Activated T-cell treated with anti-CD3 and anti-CD28 coated beads, Interleukin-2, amount 50 U/mL, for 24 hours (primary cell): ENCODE measurements around the gene GATA5.

Source experiments
- DNase-seq: peaks from one replicate; pipeline ENCODE4 v3.0.0-alpha.2; 2020
- H3K27ac Mint-ChIP-seq: 2 replicates; pipeline ENCODE4 v1.8.0; 2020; ENCODE audit warnings: mild to moderate bottlenecking, mixed read lengths
- H3K27me3 Mint-ChIP-seq: 2 replicates; pipeline ENCODE4 v1.8.0; 2020; ENCODE audit warnings: mixed read lengths
- H3K36me3 Mint-ChIP-seq: 2 replicates; pipeline ENCODE4 v1.8.0; 2020; ENCODE audit warnings: low read depth, mixed read lengths
- H3K4me1 Mint-ChIP-seq: 2 replicates; pipeline ENCODE4 v1.8.0; 2020; ENCODE audit warnings: low read depth, mixed read lengths
- H3K4me3 Mint-ChIP-seq: 2 replicates; pipeline ENCODE4 v1.8.0; 2020; ENCODE audit warnings: mild to moderate bottlenecking, moderate library complexity, mixed read lengths
- H3K9me3 Mint-ChIP-seq: 2 replicates; pipeline ENCODE4 v1.8.0; 2020; ENCODE audit warnings: mixed read lengths

The GATA5 gene

GRCh38 chr20:62463651-62464424 lies 12.0 kb downstream of the GATA5 start:
- no peaks in the 10 kb centered on the region for H3K27me3 Mint-ChIP-seq
- H3K9me3 Mint-ChIP-seq = no peaks in the 10 kb centered on the region
- no peaks in the 10 kb centered on the region for H3K4me1 Mint-ChIP-seq
- no peak for DNase-seq
- H3K36me3 Mint-ChIP-seq = no peaks in the 10 kb centered on the region
- H3K4me3 Mint-ChIP-seq = no peak overlapping the region
- H3K27ac Mint-ChIP-seq = no peak overlapping the region

- no peaks in the 10 kb centered on the region for H3K9me3 Mint-ChIP-seq
- no peak overlapping the region for H3K4me3 Mint-ChIP-seq
- H3K4me1 Mint-ChIP-seq = no peaks in the 10 kb centered on the region
- no peak for DNase-seq
- H3K27ac Mint-ChIP-seq = no peak overlapping the region
- H3K27me3 Mint-ChIP-seq = no peaks in the 10 kb centered on the region
- H3K36me3 Mint-ChIP-seq = no peaks in the 10 kb centered on the region
These were observed 12.7 kb downstream of the GATA5 start for GRCh38 chr20:62462976-62463592.

- Mint-ChIP-seq H3K4me3 (no peak overlapping the region), H3K27ac (no peak overlapping the region), H3K9me3 (no peaks in the 10 kb centered on the region), H3K27me3 (no peaks in the 10 kb centered on the region), H3K36me3 (no peaks in the 10 kb centered on the region), H3K4me1 (no peaks in the 10 kb centered on the region)
- DNase-seq = no peak
These were observed 14.0 kb downstream of the GATA5 start for GRCh38 chr20:62461834-62462233.

- Mint-ChIP-seq H3K27me3 (peaks cover 2% of the 10 kb centered on the region), H3K9me3 (no peaks in the 10 kb centered on the region), H3K4me1 (no peaks in the 10 kb centered on the region), H3K36me3 (no peaks in the 10 kb centered on the region), H3K27ac (no peak overlapping the region), H3K4me3 (no peak overlapping the region)
- no peak for DNase-seq
These were observed 14.6 kb downstream of the GATA5 start for GRCh38 chr20:62461157-62461556.

- Mint-ChIP-seq H3K36me3 (no peaks in the 10 kb centered on the region), H3K4me1 (no peaks in the 10 kb centered on the region), H3K4me3 (no peak overlapping the region), H3K9me3 (no peaks in the 10 kb centered on the region), H3K27ac (no peak overlapping the region), H3K27me3 (peaks cover 3% of the 10 kb centered on the region)
- DNase-seq = no peak
These were observed 15.1 kb downstream of the GATA5 start for GRCh38 chr20:62460678-62461077.

GRCh38 chr20:62459488-62459887 lies 16.3 kb downstream of the GATA5 start:
- Mint-ChIP-seq H3K4me3 (no peak overlapping the region), H3K27me3 (peaks cover 3% of the 10 kb centered on the region), H3K27ac (no peak overlapping the region), H3K36me3 (no peaks in the 10 kb centered on the region), H3K4me1 (no peaks in the 10 kb centered on the region), H3K9me3 (no peaks in the 10 kb centered on the region)
- no peak for DNase-seq

GRCh38 chr20:62458275-62459251 lies 17.2 kb downstream of the GATA5 start:
- Mint-ChIP-seq H3K9me3 (no peaks in the 10 kb centered on the region), H3K36me3 (no peaks in the 10 kb centered on the region), H3K4me1 (no peaks in the 10 kb centered on the region), H3K27ac (no peak overlapping the region), H3K4me3 (no peak overlapping the region), H3K27me3 (peaks cover 3% of the 10 kb centered on the region)
- no peak for DNase-seq

GRCh38 chr20:62457831-62458230 lies 18.0 kb downstream of the GATA5 start:
- no peaks in the 10 kb centered on the region for H3K9me3 Mint-ChIP-seq
- H3K27me3 Mint-ChIP-seq = peaks cover 3% of the 10 kb centered on the region
- no peaks in the 10 kb centered on the region for H3K4me1 Mint-ChIP-seq
- no peaks in the 10 kb centered on the region for H3K36me3 Mint-ChIP-seq
- no peak for DNase-seq
- H3K27ac Mint-ChIP-seq = no peak overlapping the region
- no peak overlapping the region for H3K4me3 Mint-ChIP-seq

- H3K36me3 Mint-ChIP-seq = no peaks in the 10 kb centered on the region
- H3K4me3 Mint-ChIP-seq = no peak overlapping the region
- peaks cover 3% of the 10 kb centered on the region for H3K27me3 Mint-ChIP-seq
- no peaks in the 10 kb centered on the region for H3K9me3 Mint-ChIP-seq
- DNase-seq = no peak
- no peak overlapping the region for H3K27ac Mint-ChIP-seq
- no peaks in the 10 kb centered on the region for H3K4me1 Mint-ChIP-seq
These were observed 18.7 kb downstream of the GATA5 start for GRCh38 chr20:62457098-62457497.

- no peak for DNase-seq
- Mint-ChIP-seq H3K4me3 (no peak overlapping the region), H3K36me3 (no peaks in the 10 kb centered on the region)
These were observed 19.9 kb downstream of the GATA5 start for GRCh38 chr20:62455929-62456328.

GRCh38 chr20:62454904-62455636 lies 20.7 kb downstream of the GATA5 start:
- Mint-ChIP-seq H3K27me3 (peaks cover 3% of the 10 kb centered on the region), H3K36me3 (no peaks in the 10 kb centered on the region), H3K4me3 (no peak overlapping the region), H3K27ac (no peak overlapping the region), H3K9me3 (no peaks in the 10 kb centered on the region), H3K4me1 (no peaks in the 10 kb centered on the region)
- no peak for DNase-seq

More at GRCh38 chr20:62455929-62456328, 19.9 kb downstream of the GATA5 start:
- H3K27ac Mint-ChIP-seq = no peak overlapping the region
- peaks cover 3% of the 10 kb centered on the region for H3K27me3 Mint-ChIP-seq
- no peaks in the 10 kb centered on the region for H3K4me1 Mint-ChIP-seq
- H3K9me3 Mint-ChIP-seq = no peaks in the 10 kb centered on the region

GRCh38 chr20:62453186-62453808 lies 22.5 kb downstream of the GATA5 start:
- Mint-ChIP-seq H3K36me3 (no peaks in the 10 kb centered on the region), H3K9me3 (no peaks in the 10 kb centered on the region)

GRCh38 chr20:62452475-62453095 lies 23.2 kb downstream of the GATA5 start:
- Mint-ChIP-seq H3K4me3 (no peak overlapping the region), H3K9me3 (no peaks in the 10 kb centered on the region), H3K27ac (no peak overlapping the region), H3K27me3 (peaks cover 12% of the 10 kb centered on the region), H3K36me3 (no peaks in the 10 kb centered on the region), H3K4me1 (no peaks in the 10 kb centered on the region)
- no peak for DNase-seq

More at GRCh38 chr20:62453186-62453808, 22.5 kb downstream of the GATA5 start:
- peaks cover 8% of the 10 kb centered on the region for H3K27me3 Mint-ChIP-seq
- H3K4me1 Mint-ChIP-seq = no peaks in the 10 kb centered on the region
- no peak for DNase-seq
- no peak overlapping the region for H3K27ac Mint-ChIP-seq
- H3K4me3 Mint-ChIP-seq = no peak overlapping the region
